Liver (tissue), 3 donors: Measurements from ENCODE around the gene DUSP16.

Experiments used
- CTCF ChIP-seq: fragments of 150-350 bp; IDR thresholded peaks from 2 replicates; pipeline ENCODE4 v1.5.1; 2017; ENCODE audit warnings: improper control_type of control experiment, low read depth, low read length; ENCODE audit not compliant: missing input control
- FOXA1 ChIP-seq: IDR thresholded peaks from 2 replicates; pipeline ENCODE4 v1.6.1; 2016; ENCODE audit warnings: antibody characterized with exemption
- GABPA ChIP-seq, 2 donors: IDR thresholded peaks in 1 of 2; conservative IDR thresholded peaks in 1 of 2; 2 replicates each; pipeline ENCODE4 v1.6.1; 2016; ENCODE audit warnings: antibody characterized with exemption in 2 of 2, mild to moderate bottlenecking in 1 of 2, moderate library complexity in 1 of 2
- JUND ChIP-seq, 2 donors: IDR thresholded peaks; 2 replicates each; pipeline ENCODE4 v1.6.1; 2016; ENCODE audit warnings: antibody characterized with exemption in 2 of 2
- NR2F2 ChIP-seq: IDR thresholded peaks from 2 replicates; pipeline ENCODE4 v1.6.1; 2016; ENCODE audit warnings: antibody characterized with exemption
- RAD21 ChIP-seq, 2 donors: IDR thresholded peaks; 2 replicates each; pipeline ENCODE4 v1.6.1; 2016; ENCODE audit warnings: antibody characterized with exemption in 2 of 2, mild to moderate bottlenecking in 2 of 2
- SP1 ChIP-seq: IDR thresholded peaks from 2 replicates; pipeline ENCODE4 v1.6.1; 2018; ENCODE audit warnings: antibody characterized with exemption, mild to moderate bottlenecking
- YY1 ChIP-seq: IDR thresholded peaks from 2 replicates; pipeline ENCODE4 v1.6.1; 2016; ENCODE audit warnings: antibody characterized with exemption, mild to moderate bottlenecking
- ZBTB33 ChIP-seq: IDR thresholded peaks from 2 replicates; pipeline ENCODE4 v1.6.1; 2016; ENCODE audit warnings: antibody characterized with exemption
- TF ChIP-seq, protein P1 (sequence below): IDR thresholded peaks from 2 replicates; pipeline ENCODE4 v1.6.1; 2016; ENCODE audit warnings: antibody characterized with exemption
- TF ChIP-seq, protein P2 (sequence below): IDR thresholded peaks from 2 replicates; pipeline ENCODE4 v1.6.1; 2016; ENCODE audit warnings: antibody characterized with exemption
- TF ChIP-seq, protein P3 (sequence below): IDR thresholded peaks from 2 replicates; pipeline ENCODE4 v1.6.1; 2016; ENCODE audit warnings: antibody characterized with exemption, mild to moderate bottlenecking
- donor health status: healthy.
- donor health status: healthy.

GRCh38 chr12:12433203-12433731 lies 129.4 kb downstream of the DUSP16 start:
- no peak for TF ChIP-seq FOXA1
- TF ChIP-seq, protein P1, sequence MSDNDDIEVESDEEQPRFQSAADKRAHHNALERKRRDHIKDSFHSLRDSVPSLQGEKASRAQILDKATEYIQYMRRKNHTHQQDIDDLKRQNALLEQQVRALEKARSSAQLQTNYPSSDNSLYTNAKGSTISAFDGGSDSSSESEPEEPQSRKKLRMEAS: no peak
- no peak for TF ChIP-seq CTCF
- TF ChIP-seq, protein P2, sequence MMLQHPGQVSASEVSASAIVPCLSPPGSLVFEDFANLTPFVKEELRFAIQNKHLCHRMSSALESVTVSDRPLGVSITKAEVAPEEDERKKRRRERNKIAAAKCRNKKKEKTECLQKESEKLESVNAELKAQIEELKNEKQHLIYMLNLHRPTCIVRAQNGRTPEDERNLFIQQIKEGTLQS: no peak
- TF ChIP-seq RAD21 (IDR thresholded peaks at IDR 0.05): no peak
- TF ChIP-seq ZBTB33: no peak
- no peak for TF ChIP-seq YY1
- no peak for TF ChIP-seq JUND (IDR thresholded peaks at IDR 0.05)
- TF ChIP-seq, protein P3, sequence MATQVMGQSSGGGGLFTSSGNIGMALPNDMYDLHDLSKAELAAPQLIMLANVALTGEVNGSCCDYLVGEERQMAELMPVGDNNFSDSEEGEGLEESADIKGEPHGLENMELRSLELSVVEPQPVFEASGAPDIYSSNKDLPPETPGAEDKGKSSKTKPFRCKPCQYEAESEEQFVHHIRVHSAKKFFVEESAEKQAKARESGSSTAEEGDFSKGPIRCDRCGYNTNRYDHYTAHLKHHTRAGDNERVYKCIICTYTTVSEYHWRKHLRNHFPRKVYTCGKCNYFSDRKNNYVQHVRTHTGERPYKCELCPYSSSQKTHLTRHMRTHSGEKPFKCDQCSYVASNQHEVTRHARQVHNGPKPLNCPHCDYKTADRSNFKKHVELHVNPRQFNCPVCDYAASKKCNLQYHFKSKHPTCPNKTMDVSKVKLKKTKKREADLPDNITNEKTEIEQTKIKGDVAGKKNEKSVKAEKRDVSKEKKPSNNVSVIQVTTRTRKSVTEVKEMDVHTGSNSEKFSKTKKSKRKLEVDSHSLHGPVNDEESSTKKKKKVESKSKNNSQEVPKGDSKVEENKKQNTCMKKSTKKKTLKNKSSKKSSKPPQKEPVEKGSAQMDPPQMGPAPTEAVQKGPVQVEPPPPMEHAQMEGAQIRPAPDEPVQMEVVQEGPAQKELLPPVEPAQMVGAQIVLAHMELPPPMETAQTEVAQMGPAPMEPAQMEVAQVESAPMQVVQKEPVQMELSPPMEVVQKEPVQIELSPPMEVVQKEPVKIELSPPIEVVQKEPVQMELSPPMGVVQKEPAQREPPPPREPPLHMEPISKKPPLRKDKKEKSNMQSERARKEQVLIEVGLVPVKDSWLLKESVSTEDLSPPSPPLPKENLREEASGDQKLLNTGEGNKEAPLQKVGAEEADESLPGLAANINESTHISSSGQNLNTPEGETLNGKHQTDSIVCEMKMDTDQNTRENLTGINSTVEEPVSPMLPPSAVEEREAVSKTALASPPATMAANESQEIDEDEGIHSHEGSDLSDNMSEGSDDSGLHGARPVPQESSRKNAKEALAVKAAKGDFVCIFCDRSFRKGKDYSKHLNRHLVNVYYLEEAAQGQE: no peak
- no peak for TF ChIP-seq SP1
- no peak for TF ChIP-seq GABPA (IDR thresholded peaks at IDR 0.05 in 1 of 2, conservative IDR thresholded peaks at IDR 0.05 in 1 of 2)
- no peak for TF ChIP-seq NR2F2
